MCF 10A (cell line): ENCODE results near the gene CCDC30. TPM values are rescaled to one million over a fixed set of nuclear protein-coding genes. Genes with fewer than 3 reads are reported as not detected.

Experiments used
- BruUV-seq: library from RNA; stranded (reverse); fragments of 400-500 nt; replicated peaks from 2 replicates; lab custom pipeline; 2021; lab: Mats Ljungman, UMichigan
- CTCF ChIA-PET: fragments of 300-600 bp; sonication (Branson Sonifier 250); formaldehyde crosslinking; extraction: SDS; loops from one replicate; lab custom pipeline; 2021; ENCODE audit warnings: antibody characterized with exemption, inconsistent platforms; lab: Yijun Ruan, JAX
- POLR2A ChIA-PET: fragments of 300-600, 350-650 bp; sonication (Branson Sonifier 250); formaldehyde crosslinking; extraction: SDS; loops from one replicate; lab custom pipeline; 2020; ENCODE audit warnings: antibody characterized with exemption, inconsistent platforms; lab: Yijun Ruan, JAX
- DNase-seq: peaks from one replicate; pipeline ENCODE4 v3.0.0-alpha.2; 2018; ENCODE audit not compliant: unreplicated experiment
- H3K27ac Mint-ChIP-seq: one replicate; pipeline ENCODE4 v1.8.0; 2022; ENCODE audit warnings: mild to moderate bottlenecking, low read depth, mixed read lengths; ENCODE audit not compliant: unreplicated experiment
- H3K27me3 Mint-ChIP-seq: one replicate; pipeline ENCODE4 v1.8.0; 2022; ENCODE audit warnings: mixed read lengths; ENCODE audit not compliant: insufficient read depth, unreplicated experiment
- H3K36me3 Mint-ChIP-seq: one replicate; pipeline ENCODE4 v1.8.0; 2022; ENCODE audit warnings: mild to moderate bottlenecking, moderate library complexity, mixed read lengths; ENCODE audit not compliant: insufficient read depth, unreplicated experiment
- H3K4me1 Mint-ChIP-seq: one replicate; pipeline ENCODE4 v1.8.0; 2022; ENCODE audit warnings: mixed read lengths; ENCODE audit not compliant: insufficient read depth, unreplicated experiment
- H3K4me3 Mint-ChIP-seq: one replicate; pipeline ENCODE4 v1.8.0; 2022; ENCODE audit warnings: mild to moderate bottlenecking, moderate library complexity, mixed read lengths; ENCODE audit not compliant: unreplicated experiment
- H3K9me3 Mint-ChIP-seq: one replicate; pipeline ENCODE4 v1.8.0; 2022; ENCODE audit warnings: mixed read lengths; ENCODE audit not compliant: unreplicated experiment
- intact Hi-C: fragments of 100-400 bp; cut with micrococcal nuclease; formaldehyde crosslinking; loops from 2 replicates; pipeline ENCODE4 v1.14.1; 2022
- total RNA-seq: library from RNA; stranded (reverse); gene quantifications from 2 replicates; pipeline ENCODE4 v1.2.3, GENCODE V29; 2022
- TF ChIP-seq, protein P1 (sequence below): fragments of 200-600 bp; IDR thresholded peaks from one replicate; pipeline ENCODE4 v1.8.0; 2022; ENCODE audit warnings: antibody characterized with exemption, mild to moderate bottlenecking; ENCODE audit not compliant: unreplicated experiment

Gene CCDC30
- total RNA-seq, 1 experiment from 2014 or later = 2.2 TPM

DNA sequence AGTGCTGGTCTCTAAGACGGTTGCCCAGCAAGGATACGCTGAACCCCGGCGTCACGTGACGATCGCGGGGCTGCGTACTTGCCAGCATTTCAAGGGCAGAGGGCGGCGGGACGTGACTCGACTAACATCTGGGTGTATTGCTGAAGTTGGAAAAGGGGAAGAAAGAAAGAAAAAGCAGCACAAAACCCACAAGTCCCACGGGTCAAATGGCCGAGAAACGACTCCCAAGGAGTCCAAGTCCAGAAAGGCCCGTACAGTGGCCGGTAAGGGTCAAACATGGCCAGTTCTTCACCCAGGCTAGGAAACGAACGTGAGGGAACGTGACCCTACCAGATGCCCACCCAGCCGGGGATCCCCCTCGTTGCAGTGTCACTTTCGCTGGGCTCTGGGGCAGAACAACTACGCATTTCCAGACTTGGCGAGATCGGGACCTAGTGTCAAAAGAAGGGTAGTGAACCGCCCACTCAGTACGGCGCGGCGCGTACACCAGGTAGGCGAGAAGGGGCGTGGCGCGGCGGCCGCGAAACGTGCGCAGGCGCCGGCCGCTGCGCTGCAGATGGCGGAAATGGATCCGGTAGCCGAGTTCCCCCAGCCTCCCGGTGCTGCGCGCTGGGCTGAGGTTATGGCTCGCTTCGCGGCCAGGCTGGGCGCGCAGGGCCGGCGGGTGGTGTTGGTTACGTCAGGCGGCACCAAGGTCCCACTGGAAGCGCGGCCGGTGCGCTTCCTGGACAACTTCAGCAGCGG, 6.9 kb upstream of the CCDC30 start, which contains the start of the genes PPCS and ZMYND12:
Gene PPCS, plus strand, starts transcription at position 534 of the 744 bp plus-strand sequence. Its CDS starts 23 bp downstream, at position 557.
Gene ZMYND12, minus strand, starts transcription at position 13 of the 744 bp plus-strand sequence. CDS start 25 bp downstream, outside the sequence.
- intact Hi-C loops = no loop called here
- Mint-ChIP-seq H3K4me1 (no peaks in the 10 kb centered on the region), H3K27me3 (no peaks in the 10 kb centered on the region), H3K27ac (peak within 1 kb of the TSS; percentile 74), H3K9me3 (no peaks in the 10 kb centered on the region), H3K36me3 (peaks cover 36% of the 10 kb centered on the region), H3K4me3 (peak within 1 kb of the TSS; percentile 80)
- ChIA-PET CTCF (interaction anchor here (0.6 kb wide), 1 partner anchor 26 kb away, joined by 4 read pairs; no protein-coding TSS in a partner anchor), POLR2A (interaction anchor here (0.7 to 1.6 kb wide), 13 partner anchors 10 to 390 kb away, joined by 3 to 10 read pairs (median 3); partner anchors contain the start of genes FOXJ3, PPIH and ZNF691)
- TSS peak; percentile 85 for BruUV-seq
- TF ChIP-seq, protein P1, sequence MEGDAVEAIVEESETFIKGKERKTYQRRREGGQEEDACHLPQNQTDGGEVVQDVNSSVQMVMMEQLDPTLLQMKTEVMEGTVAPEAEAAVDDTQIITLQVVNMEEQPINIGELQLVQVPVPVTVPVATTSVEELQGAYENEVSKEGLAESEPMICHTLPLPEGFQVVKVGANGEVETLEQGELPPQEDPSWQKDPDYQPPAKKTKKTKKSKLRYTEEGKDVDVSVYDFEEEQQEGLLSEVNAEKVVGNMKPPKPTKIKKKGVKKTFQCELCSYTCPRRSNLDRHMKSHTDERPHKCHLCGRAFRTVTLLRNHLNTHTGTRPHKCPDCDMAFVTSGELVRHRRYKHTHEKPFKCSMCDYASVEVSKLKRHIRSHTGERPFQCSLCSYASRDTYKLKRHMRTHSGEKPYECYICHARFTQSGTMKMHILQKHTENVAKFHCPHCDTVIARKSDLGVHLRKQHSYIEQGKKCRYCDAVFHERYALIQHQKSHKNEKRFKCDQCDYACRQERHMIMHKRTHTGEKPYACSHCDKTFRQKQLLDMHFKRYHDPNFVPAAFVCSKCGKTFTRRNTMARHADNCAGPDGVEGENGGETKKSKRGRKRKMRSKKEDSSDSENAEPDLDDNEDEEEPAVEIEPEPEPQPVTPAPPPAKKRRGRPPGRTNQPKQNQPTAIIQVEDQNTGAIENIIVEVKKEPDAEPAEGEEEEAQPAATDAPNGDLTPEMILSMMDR = no peak
- DNase-seq = peak; percentile 84

DNA sequence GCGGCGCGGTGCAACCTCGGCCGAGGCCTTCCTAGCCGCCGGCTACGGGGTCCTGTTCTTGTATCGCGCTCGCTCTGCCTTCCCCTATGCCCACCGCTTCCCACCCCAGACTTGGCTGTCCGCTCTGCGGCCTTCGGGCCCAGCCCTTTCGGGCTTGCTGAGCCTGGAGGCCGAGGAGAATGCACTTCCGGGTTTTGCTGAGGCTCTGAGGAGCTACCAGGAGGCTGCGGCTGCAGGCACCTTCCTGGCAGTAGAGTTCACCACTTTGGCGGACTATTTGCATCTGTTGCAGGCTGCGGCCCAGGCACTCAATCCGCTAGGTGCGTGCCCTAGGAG, 6.4 kb upstream of the CCDC30 start:
- H3K4me1 Mint-ChIP-seq = peaks cover 1% of the 10 kb centered on the region
- H3K27me3 Mint-ChIP-seq = no peaks in the 10 kb centered on the region

DNA sequence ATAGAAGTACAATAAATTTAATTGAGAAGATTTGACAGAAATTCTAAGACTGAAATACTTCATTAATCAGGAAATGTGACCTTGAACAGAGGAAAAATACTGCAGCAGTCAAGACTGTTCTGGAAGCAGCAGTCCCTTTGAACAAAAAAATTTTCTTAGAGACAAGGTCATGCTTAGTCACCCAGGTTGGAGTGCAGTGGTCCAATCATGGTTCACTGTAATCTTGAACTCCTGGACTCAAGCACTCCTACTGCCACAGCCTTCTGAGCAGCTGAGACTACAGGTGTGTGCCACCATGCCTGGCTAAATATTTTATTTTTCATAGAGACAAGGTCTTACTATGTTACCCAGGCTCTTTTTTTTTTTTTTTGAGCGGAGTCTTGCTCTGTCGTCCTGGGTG, 1.9 kb upstream of the CCDC30 start:
- Mint-ChIP-seq H3K4me3 (no peak overlapping the region), H3K27me3 (no peaks in the 10 kb centered on the region), H3K36me3 (peaks cover 43% of the 10 kb centered on the region), H3K27ac (no peak overlapping the region), H3K9me3 (no peaks in the 10 kb centered on the region), H3K4me1 (peaks cover 11% of the 10 kb centered on the region)
- ChIA-PET POLR2A (interaction anchor here (0.8 kb wide), 1 partner anchor 127 kb away, joined by 3 read pairs; no protein-coding TSS in a partner anchor), CTCF (no interaction called here)
- DNase-seq = no peak
- no TSS peak for BruUV-seq
- TF ChIP-seq, protein P1 = no peak
- intact Hi-C loops = no loop called here

More for the DNA sequence above, 6.4 kb upstream of the CCDC30 start:
- DNase-seq = peak; percentile 58
- TF ChIP-seq, protein P1 = no peak
- POLR2A ChIA-PET = interaction anchor here (0.6 to 1.6 kb wide), 19 partner anchors 8 to 390 kb away, joined by 3 to 10 read pairs (median 3); partner anchors contain the start of genes FOXJ3, PPIH and ZNF691
- Mint-ChIP-seq H3K4me3 (peak overlapping the region; percentile 80), H3K9me3 (no peaks in the 10 kb centered on the region), H3K36me3 (peaks cover 41% of the 10 kb centered on the region), H3K27ac (peak overlapping the region; percentile 74)
- no TSS peak for BruUV-seq
- intact Hi-C loops = no loop called here
- CTCF ChIA-PET = interaction anchor here (0.6 to 0.9 kb wide), 3 partner anchors 27 to 280 kb away, joined by 3 to 5 read pairs (median 4); no protein-coding TSS in a partner anchor

DNA sequence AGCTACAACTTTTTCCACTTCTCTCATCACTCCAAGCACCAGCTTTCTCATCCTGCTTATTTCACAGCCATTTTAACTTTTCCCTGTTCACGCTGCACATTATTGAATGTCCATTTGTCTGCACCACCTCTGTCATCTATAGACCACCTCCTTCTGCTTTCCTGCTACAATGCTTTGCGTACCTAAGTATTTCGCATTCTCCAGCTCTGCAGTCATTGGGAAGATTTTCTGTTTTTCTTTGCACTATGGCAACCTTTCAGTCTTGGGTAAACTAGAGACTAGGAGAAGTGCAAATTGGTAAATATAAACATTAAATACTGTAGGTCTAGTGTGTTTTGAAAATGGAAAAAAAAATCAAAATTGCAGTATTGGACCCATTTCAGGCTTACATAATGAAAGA, 835 bp downstream of the CCDC30 start:
- Mint-ChIP-seq H3K36me3 (peaks cover 34% of the 10 kb centered on the region), H3K4me1 (peaks cover 11% of the 10 kb centered on the region), H3K27ac (no peak overlapping the region), H3K4me3 (peak overlapping the region; percentile 81), H3K27me3 (peaks cover 7% of the 10 kb centered on the region), H3K9me3 (no peaks in the 10 kb centered on the region)
- POLR2A ChIA-PET = interaction anchor here (0.5 to 2.1 kb wide), 11 partner anchors 10 to 489 kb away, joined by 3 to 11 read pairs (median 4); partner anchors contain the start of genes C1orf50, P3H1 and PPIH
- no peak for DNase-seq
- TF ChIP-seq, protein P1 = no peak
- BruUV-seq = no TSS peak
- CTCF ChIA-PET = interaction anchor here (0.8 kb wide), 1 partner anchor 290 kb away, joined by 3 read pairs; no protein-coding TSS in a partner anchor
- intact Hi-C loops = loop anchor here (1.0 to 2.0 kb wide), 3 partner anchors 129 to 287 kb away; partner anchors contain the start of gene FOXJ3
